Neural cell (in vitro differentiated cells): ENCODE results near the gene C10orf105. TPM values are rescaled to one million over a fixed set of nuclear protein-coding genes. Genes with fewer than 3 reads are reported as not detected.

Experiments
- H2AFZ ChIP-seq: fragments of 200-600, 300-800 bp; sonication (generic), shearing (Covaris generic); 2 replicates; pipeline ENCODE4 v1.6.0; 2014; ENCODE audit warnings: low read depth, mild to moderate bottlenecking, antibody characterized with exemption, low read length, moderate library complexity
- H3F3A ChIP-seq: fragments of 200-600 bp; shearing (Covaris generic); 2 replicates; pipeline ENCODE4 v1.6.1; 2016; ENCODE audit warnings: mild to moderate bottlenecking, moderate library complexity, mixed read lengths, antibody characterized with exemption, low read length; ENCODE audit not compliant: insufficient read depth, poor library complexity, severe bottlenecking
- H3K27ac ChIP-seq: fragments of 200-600, 300-800 bp; sonication (generic), shearing (Covaris generic); 2 replicates; pipeline ENCODE4 v1.5.1; 2014; ENCODE audit warnings: mild to moderate bottlenecking, low read length, moderate library complexity
- H3K27me3 ChIP-seq: fragments of 300-800, 200-600 bp; sonication (generic), shearing (Covaris generic); 2 replicates; pipeline ENCODE4 v1.6.0; 2014; ENCODE audit warnings: mild to moderate bottlenecking, low read depth, low read length, moderate library complexity; ENCODE audit not compliant: insufficient read depth
- H3K36me3 ChIP-seq: fragments of 300-800, 200-600 bp; sonication (generic), shearing (Covaris generic); 2 replicates; pipeline ENCODE4 v1.5.1; 2014; ENCODE audit warnings: mild to moderate bottlenecking, antibody characterized with exemption, low read length, moderate library complexity; ENCODE audit not compliant: insufficient read depth
- H3K4me2 ChIP-seq: fragments of 300-800, 200-600 bp; sonication (generic), shearing (Covaris generic); 2 replicates; pipeline ENCODE4 v1.6.0; 2014; ENCODE audit warnings: mild to moderate bottlenecking, low read length
- H3K4me3 ChIP-seq: fragments of 300-800, 200-600 bp; sonication (generic), shearing (Covaris generic); 2 replicates; pipeline ENCODE4 v1.5.1; 2014; ENCODE audit warnings: mild to moderate bottlenecking, low read length, moderate library complexity
- H3K79me2 ChIP-seq: fragments of 200-600 bp; shearing (Covaris generic); replicated peaks from 2 replicates; pipeline ENCODE4 v1.6.0; 2014; ENCODE audit warnings: mild to moderate bottlenecking, low read length, moderate library complexity; ENCODE audit not compliant: insufficient read depth
- H3K9ac ChIP-seq: fragments of 300-800, 200-600 bp; sonication (generic), shearing (Covaris generic); 2 replicates; pipeline ENCODE4 v1.6.1; 2016; ENCODE audit warnings: mild to moderate bottlenecking, low read length, mixed read lengths
- H3K9me2 ChIP-seq: fragments of 200-600 bp; shearing (Covaris generic); 2 replicates; pipeline ENCODE4 v1.6.1; 2016; ENCODE audit warnings: mild to moderate bottlenecking, low read length, mixed read lengths; ENCODE audit not compliant: insufficient read depth
- H3K9me3 ChIP-seq: fragments of 200-600, 300-800 bp; sonication (generic), shearing (Covaris generic); 2 replicates; pipeline ENCODE4 v1.6.1; 2016; ENCODE audit warnings: mild to moderate bottlenecking, mixed run types, low read length, moderate library complexity, mixed read lengths
- H4K20me1 ChIP-seq: fragments of 200-600 bp; shearing (Covaris generic); 2 replicates; pipeline ENCODE4 v1.6.1; 2016; ENCODE audit warnings: mild to moderate bottlenecking, mixed run types; ENCODE audit not compliant: insufficient read depth
- CTCF ChIP-seq: fragments of 450-650 bp; IDR thresholded peaks from 2 replicates; pipeline ENCODE4 v1.5.1; 2014; ENCODE audit warnings: antibody characterized with exemption, mild to moderate bottlenecking, moderate library complexity; ENCODE audit not compliant: poor library complexity, severe bottlenecking
- EP300 ChIP-seq: fragments of 450-650 bp; conservative IDR thresholded peaks from 2 replicates; pipeline ENCODE4 v1.6.1; 2014; ENCODE audit warnings: antibody characterized with exemption, mild to moderate bottlenecking, moderate library complexity; ENCODE audit not compliant: poor library complexity, severe bottlenecking
- EZH2 ChIP-seq: fragments of 200-600, 300-800 bp; shearing (Covaris generic), sonication (generic); IDR thresholded peaks from 2 replicates; pipeline ENCODE4 v1.6.1; 2014; ENCODE audit warnings: antibody characterized with exemption, low read length, borderline replicate concordance, mild to moderate bottlenecking; ENCODE audit not compliant: insufficient read depth, poor library complexity, severe bottlenecking
- MXI1 ChIP-seq: fragments of 450-650 bp; conservative IDR thresholded peaks from 2 replicates; pipeline ENCODE4 v1.6.1; 2014; ENCODE audit warnings: antibody characterized with exemption, mild to moderate bottlenecking; ENCODE audit not compliant: poor library complexity, severe bottlenecking
- POLR2AphosphoS5 ChIP-seq: IDR thresholded peaks from 2 replicates; pipeline ENCODE4 v1.6.1; 2012
- RAD21 ChIP-seq: fragments of 450-650 bp; conservative IDR thresholded peaks from 2 replicates; pipeline ENCODE4 v1.6.1; 2014; ENCODE audit warnings: antibody characterized with exemption, mild to moderate bottlenecking, moderate library complexity
- REST ChIP-seq: IDR thresholded peaks from 2 replicates; pipeline ENCODE4 v1.6.1; 2012; ENCODE audit warnings: borderline replicate concordance
- SMC3 ChIP-seq: fragments of 450-650 bp; conservative IDR thresholded peaks from 2 replicates; pipeline ENCODE4 v1.6.1; 2014; ENCODE audit warnings: antibody characterized with exemption, mild to moderate bottlenecking, moderate library complexity; ENCODE audit not compliant: poor library complexity
- TAF1 ChIP-seq: IDR thresholded peaks from 2 replicates; pipeline ENCODE4 v1.6.1; 2012; ENCODE audit warnings: low read depth
- polyA plus RNA-seq: library from polyadenylated mRNA; depleted of rRNA; stranded (reverse); fragments of >200 nt; gene quantifications from 2 replicates; pipeline ENCODE4 v1.2.3, GENCODE V29; 2014

The C10orf105 gene
- polyA plus RNA-seq, 1 donor from 2014 or later: 0.11 TPM

GRCh38 chr10:71752391-71753090 is 33.0 kb upstream of the C10orf105 start:
- no peak overlapping the region for H3K4me3 ChIP-seq
- no peaks in the 10 kb centered on the region for H3F3A ChIP-seq
- no peaks in the 10 kb centered on the region for H3K36me3 ChIP-seq
- no peaks in the 10 kb centered on the region for H4K20me1 ChIP-seq
- H2AFZ ChIP-seq: no peak overlapping the region
- H3K9me2 ChIP-seq: no peaks in the 10 kb centered on the region
- no peaks in the 10 kb centered on the region for H3K9me3 ChIP-seq
- TF ChIP-seq TAF1 (no peak), POLR2AphosphoS5 (no peak), CTCF (no peak), SMC3 (no peak), EP300 (no peak), MXI1 (no peak), RAD21 (no peak), EZH2 (no peak), REST (no peak)
- no peak overlapping the region for H3K9ac ChIP-seq
- no peak overlapping the region for H3K27ac ChIP-seq
- no peaks in the 10 kb centered on the region for H3K27me3 ChIP-seq
- H3K79me2 ChIP-seq: no peaks in the 10 kb centered on the region
- no peak overlapping the region for H3K4me2 ChIP-seq

GRCh38 chr10:71751515-71752224 is 32.1 kb upstream of the C10orf105 start:
- no peaks in the 10 kb centered on the region for H4K20me1 ChIP-seq
- no peak overlapping the region for H3K4me2 ChIP-seq
- no peaks in the 10 kb centered on the region for H3K9me3 ChIP-seq
- no peaks in the 10 kb centered on the region for H3K36me3 ChIP-seq
- no peaks in the 10 kb centered on the region for H3F3A ChIP-seq
- H3K9me2 ChIP-seq: no peaks in the 10 kb centered on the region
- no peak overlapping the region for H3K4me3 ChIP-seq
- no peaks in the 10 kb centered on the region for H3K79me2 ChIP-seq
- H3K27me3 ChIP-seq: no peaks in the 10 kb centered on the region
- no peak overlapping the region for H3K9ac ChIP-seq
- TF ChIP-seq CTCF (no peak), MXI1 (no peak), REST (no peak), EZH2 (no peak), SMC3 (no peak), TAF1 (no peak), EP300 (no peak), POLR2AphosphoS5 (no peak), RAD21 (no peak)
- no peak overlapping the region for H2AFZ ChIP-seq
- H3K27ac ChIP-seq: no peak overlapping the region
